ENCODE data around the gene CATSPER3. TPM values are rescaled to one million over a fixed set of nuclear protein-coding genes. Genes with fewer than 3 reads are reported as not detected.

The CATSPER3 gene
- total and polyA plus RNA-seq, 2 of the 13 experiments (the other 11 are each of a cell fraction or from before 2014, with no cell fraction given): 0.33 to 0.37 TPM

DNA sequence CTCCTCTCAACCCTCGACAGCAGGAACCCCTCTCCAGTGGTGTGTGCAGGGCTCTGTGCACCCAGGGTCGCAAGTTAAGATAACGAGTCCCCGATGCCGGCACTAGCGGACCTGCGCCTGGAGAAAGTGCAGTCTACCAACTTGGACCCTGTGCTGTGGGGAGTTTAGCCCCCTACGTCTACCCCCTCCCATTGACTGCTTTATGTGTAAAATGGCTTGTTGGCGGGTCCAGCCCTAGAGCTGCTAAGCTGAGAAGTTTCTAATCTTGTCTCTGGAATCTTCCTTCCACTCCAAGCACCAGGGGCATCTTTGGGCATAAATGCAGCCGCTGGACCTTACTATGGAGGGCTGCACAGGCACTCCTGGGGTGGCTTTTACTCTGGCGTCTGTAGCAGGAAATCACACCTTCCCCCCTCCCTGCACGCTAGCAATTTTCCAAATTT, 73.5 kb downstream of the CATSPER3 start:
- no peak for TF ChIP-seq ZNF335 (CRISPR knock-in tag; IDR thresholded peaks at IDR 0.05)
- no peak for TF ChIP-seq RELA (CRISPR knock-in tag; IDR thresholded peaks at IDR 0.05)
- no peak for TF ChIP-seq ZNF431 (CRISPR knock-in tag; IDR thresholded peaks at IDR 0.05; ENCODE audit: borderline replicate concordance, low read depth)
- TF ChIP-seq CBX1 (IDR thresholded peaks at IDR 0.05; ENCODE audit: low read depth): no peak
- no peak for TF ChIP-seq ZNF337 (CRISPR knock-in tag; IDR thresholded peaks at IDR 0.05; ENCODE audit: borderline replicate concordance, low read depth)
- TF ChIP-seq TRIM24 (CRISPR knock-in tag; IDR thresholded peaks at IDR 0.05): no peak
- FAIRE-seq (no peak), DNase-seq (ENCODE audit: low spot score) (no peak), ATAC-seq (no peak)
- intact Hi-C loops (cut with micrococcal nuclease; ENCODE audit: unreplicated experiment) (no loop called here), in situ Hi-C loops (cut with HindIII; ENCODE audit: extremely low pct_ligation_motif_present, low pct_unique_long_range_greater_than_20kb) (no loop called here)
- Histone ChIP-seq H4K20me1 (ENCODE audit: insufficient read depth, low read length) (no peaks in the 10 kb centered on the region), H2AFZ (ENCODE audit: low read length) (no peak overlapping the region), H3K79me2 (ENCODE audit: insufficient read depth, low read length) (no peaks in the 10 kb centered on the region), H3K9ac (ENCODE audit: insufficient read depth, low read depth, low read length) (no peak overlapping the region), H3K27ac (ENCODE audit: extremely low read length, insufficient read depth, low read length) (no peak overlapping the region), H3K4me1 (ENCODE audit: insufficient read depth, low read length) (no peaks in the 10 kb centered on the region), H3K4me3 (replicated peaks in 1 of 3; ENCODE audit: insufficient read depth in 1 of 3, low read depth in 2 of 3, low read length in 3 of 3) (no peak overlapping the region), H3K4me2 (ENCODE audit: low read depth, low read length) (no peak overlapping the region), H3K9me3 (ENCODE audit: low read length) (no peaks in the 10 kb centered on the region), H3K36me3 (replicated peaks in 1 of 2; ENCODE audit: control insufficient read depth in 1 of 2, insufficient read depth in 2 of 2, low read length in 2 of 2) (no peaks in the 10 kb centered on the region), H3K27me3 (ENCODE audit: control insufficient read depth in 1 of 2, insufficient read depth in 2 of 2, low read length in 2 of 2) (no peaks in the 10 kb centered on the region)
- WGBS (ENCODE audit: low lambda C conversion rate): 80% methylated on average over 10 of the region's 12 CpGs
- ChIA-PET POLR2A (no interaction called here), CTCF (ENCODE audit: low intra/inter-chr PET ratio, low total read pairs) (no interaction called here)
- BruUV-seq (replicated peaks): no TSS peak

DNA sequence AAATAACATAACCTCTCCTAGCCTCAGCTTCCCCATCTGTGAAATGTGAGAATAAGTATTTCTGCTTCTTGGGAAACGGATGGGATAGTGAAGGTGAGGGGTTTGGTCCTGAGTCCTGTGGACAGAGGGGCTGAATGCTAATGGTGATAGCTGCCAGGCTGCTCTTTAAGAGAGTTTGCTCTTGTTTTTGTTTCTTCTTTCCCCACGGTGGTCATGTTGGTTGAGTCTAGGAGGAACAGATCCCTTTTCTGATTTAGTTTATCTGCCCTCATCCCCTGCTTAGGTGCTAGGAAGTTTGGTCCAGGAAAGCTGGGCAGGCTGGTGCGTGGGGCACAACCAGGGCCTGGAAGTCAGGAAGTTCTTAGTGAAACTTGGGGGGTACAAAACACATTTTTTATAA, 74.0 kb downstream of the CATSPER3 start:
- Histone ChIP-seq H3K9ac (ENCODE audit: insufficient read depth, low read depth, low read length) (no peak overlapping the region), H3K27me3 (ENCODE audit: control insufficient read depth in 1 of 2, insufficient read depth in 2 of 2, low read length in 2 of 2) (no peaks in the 10 kb centered on the region), H3K4me1 (ENCODE audit: insufficient read depth, low read length) (no peaks in the 10 kb centered on the region), H4K20me1 (ENCODE audit: insufficient read depth, low read length) (no peaks in the 10 kb centered on the region), H3K27ac (ENCODE audit: extremely low read length, insufficient read depth, low read length) (no peak overlapping the region), H3K4me2 (ENCODE audit: low read depth, low read length) (no peak overlapping the region), H3K79me2 (ENCODE audit: insufficient read depth, low read length) (no peaks in the 10 kb centered on the region), H2AFZ (ENCODE audit: low read length) (no peak overlapping the region), H3K9me3 (ENCODE audit: low read length) (no peaks in the 10 kb centered on the region), H3K36me3 (replicated peaks in 1 of 2; ENCODE audit: control insufficient read depth in 1 of 2, insufficient read depth in 2 of 2, low read length in 2 of 2) (no peaks in the 10 kb centered on the region), H3K4me3 (replicated peaks in 1 of 3; ENCODE audit: insufficient read depth in 1 of 3, low read depth in 2 of 3, low read length in 3 of 3) (no peak overlapping the region)
- in situ Hi-C loops (cut with HindIII; ENCODE audit: extremely low pct_ligation_motif_present, low pct_unique_long_range_greater_than_20kb): no loop called here
- DNase-seq (ENCODE audit: low spot score) (no peak), ATAC-seq (no peak), FAIRE-seq (no peak)
- CTCF ChIA-PET (ENCODE audit: low intra/inter-chr PET ratio, low total read pairs): no interaction called here
- POLR2A ChIA-PET: no interaction called here
- BruUV-seq (replicated peaks): no TSS peak
- WGBS (ENCODE audit: low lambda C conversion rate): 81% methylated on average over 3 of the region's 3 CpGs
- intact Hi-C loops (cut with micrococcal nuclease; ENCODE audit: unreplicated experiment): no loop called here
- TF ChIP-seq ZNF678 (CRISPR knock-in tag; IDR thresholded peaks at IDR 0.05) (no peak), ZNF3 (CRISPR knock-in tag; IDR thresholded peaks at IDR 0.05) (no peak), CENPX (CRISPR knock-in tag; IDR thresholded peaks at IDR 0.05) (no peak), TMF1 (CRISPR knock-in tag; IDR thresholded peaks at IDR 0.05; ENCODE audit: low read depth) (no peak), ZNF230 (CRISPR knock-in tag; IDR thresholded peaks at IDR 0.05) (no peak), ZNF263 (CRISPR knock-in tag; IDR thresholded peaks at IDR 0.05) (no peak), ZNF629 (CRISPR knock-in tag; conservative IDR thresholded peaks at IDR 0.05) (no peak)
- TF ChIP-seq, protein P1, sequence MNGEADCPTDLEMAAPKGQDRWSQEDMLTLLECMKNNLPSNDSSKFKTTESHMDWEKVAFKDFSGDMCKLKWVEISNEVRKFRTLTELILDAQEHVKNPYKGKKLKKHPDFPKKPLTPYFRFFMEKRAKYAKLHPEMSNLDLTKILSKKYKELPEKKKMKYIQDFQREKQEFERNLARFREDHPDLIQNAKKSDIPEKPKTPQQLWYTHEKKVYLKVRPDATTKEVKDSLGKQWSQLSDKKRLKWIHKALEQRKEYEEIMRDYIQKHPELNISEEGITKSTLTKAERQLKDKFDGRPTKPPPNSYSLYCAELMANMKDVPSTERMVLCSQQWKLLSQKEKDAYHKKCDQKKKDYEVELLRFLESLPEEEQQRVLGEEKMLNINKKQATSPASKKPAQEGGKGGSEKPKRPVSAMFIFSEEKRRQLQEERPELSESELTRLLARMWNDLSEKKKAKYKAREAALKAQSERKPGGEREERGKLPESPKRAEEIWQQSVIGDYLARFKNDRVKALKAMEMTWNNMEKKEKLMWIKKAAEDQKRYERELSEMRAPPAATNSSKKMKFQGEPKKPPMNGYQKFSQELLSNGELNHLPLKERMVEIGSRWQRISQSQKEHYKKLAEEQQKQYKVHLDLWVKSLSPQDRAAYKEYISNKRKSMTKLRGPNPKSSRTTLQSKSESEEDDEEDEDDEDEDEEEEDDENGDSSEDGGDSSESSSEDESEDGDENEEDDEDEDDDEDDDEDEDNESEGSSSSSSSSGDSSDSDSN (CRISPR knock-in tag; IDR thresholded peaks at IDR 0.05): no peak
- TF ChIP-seq, protein P2, sequence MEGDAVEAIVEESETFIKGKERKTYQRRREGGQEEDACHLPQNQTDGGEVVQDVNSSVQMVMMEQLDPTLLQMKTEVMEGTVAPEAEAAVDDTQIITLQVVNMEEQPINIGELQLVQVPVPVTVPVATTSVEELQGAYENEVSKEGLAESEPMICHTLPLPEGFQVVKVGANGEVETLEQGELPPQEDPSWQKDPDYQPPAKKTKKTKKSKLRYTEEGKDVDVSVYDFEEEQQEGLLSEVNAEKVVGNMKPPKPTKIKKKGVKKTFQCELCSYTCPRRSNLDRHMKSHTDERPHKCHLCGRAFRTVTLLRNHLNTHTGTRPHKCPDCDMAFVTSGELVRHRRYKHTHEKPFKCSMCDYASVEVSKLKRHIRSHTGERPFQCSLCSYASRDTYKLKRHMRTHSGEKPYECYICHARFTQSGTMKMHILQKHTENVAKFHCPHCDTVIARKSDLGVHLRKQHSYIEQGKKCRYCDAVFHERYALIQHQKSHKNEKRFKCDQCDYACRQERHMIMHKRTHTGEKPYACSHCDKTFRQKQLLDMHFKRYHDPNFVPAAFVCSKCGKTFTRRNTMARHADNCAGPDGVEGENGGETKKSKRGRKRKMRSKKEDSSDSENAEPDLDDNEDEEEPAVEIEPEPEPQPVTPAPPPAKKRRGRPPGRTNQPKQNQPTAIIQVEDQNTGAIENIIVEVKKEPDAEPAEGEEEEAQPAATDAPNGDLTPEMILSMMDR (CRISPR knock-in tag; IDR thresholded peaks at IDR 0.05): no peak
